ENCODE data around the gene ASCL2.

The ASCL2 gene

GRCh38 chr11:2234963-2235362 lies 35.4 kb downstream of the ASCL2 start:
- no peak for DNase-seq (ENCODE audit: low read depth, low spot score)

DNA sequence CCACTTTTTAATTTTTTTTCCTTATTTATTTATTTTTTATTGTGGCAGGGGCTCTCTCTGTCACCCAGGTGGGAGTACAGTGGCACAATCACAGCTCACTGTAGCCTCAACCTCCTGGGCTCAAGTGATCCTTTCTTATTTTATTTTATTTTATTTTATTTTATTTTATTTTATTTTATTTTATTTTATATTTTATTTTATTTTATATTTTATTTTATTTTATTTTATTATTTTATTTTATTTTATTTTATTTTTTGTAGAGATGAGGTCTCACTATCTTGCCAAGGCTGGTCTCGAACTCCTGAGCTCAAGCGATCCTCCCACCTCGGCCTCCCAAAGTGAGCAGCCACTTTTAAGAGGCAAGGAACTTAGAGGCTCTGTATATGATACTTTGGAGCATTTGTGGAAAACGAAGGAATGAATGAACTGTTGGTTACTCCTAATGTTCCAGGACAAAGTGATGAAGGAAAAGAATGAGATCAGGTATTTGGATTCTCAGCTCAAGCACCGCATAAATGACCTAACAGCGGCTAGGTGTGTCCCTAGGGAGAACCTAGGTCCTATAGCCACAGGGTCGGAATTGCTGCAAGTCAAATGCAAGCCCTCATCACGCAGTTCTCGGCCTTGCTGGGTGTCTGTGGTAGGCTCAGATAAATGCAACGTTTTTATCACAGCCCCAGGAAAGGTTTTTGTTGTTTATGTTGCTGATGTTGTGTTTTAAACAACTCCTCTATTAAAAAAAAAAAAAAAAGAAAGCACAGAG lies 36.5 kb downstream of the ASCL2 start:
- DNase-seq (ENCODE audit: low read depth, low spot score): no peak

DNA sequence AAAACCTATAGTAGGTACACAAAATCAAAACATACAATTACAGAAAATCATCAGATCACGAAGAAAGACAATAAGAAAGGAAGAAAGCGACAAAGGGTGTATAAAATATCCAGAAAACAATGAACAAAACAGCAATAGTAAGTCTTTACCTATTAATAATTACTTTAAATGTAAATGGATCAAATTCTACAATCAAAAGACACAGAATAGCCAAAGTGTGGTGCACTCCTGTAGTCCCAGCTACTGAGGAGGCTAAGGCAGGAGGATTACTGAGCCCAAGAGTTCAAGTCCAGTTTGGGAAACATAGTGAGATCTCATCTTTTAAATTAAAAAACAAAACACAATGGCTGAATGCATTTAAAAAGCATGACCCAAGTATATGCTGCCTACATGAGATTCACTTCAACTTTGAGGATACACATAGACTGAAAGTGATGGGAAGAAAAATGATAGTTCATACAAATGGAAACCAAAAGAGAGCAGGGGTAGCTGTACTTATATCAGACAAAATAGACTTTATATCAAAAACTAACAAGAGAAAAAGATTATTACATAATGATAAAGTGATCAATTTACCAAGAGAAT lies 40.6 kb downstream of the ASCL2 start:
- DNase-seq (ENCODE audit: low read depth, low spot score): no peak

GRCh38 chr11:2224254-2224653 lies 46.1 kb downstream of the ASCL2 start:
- DNase-seq (ENCODE audit: low read depth, low spot score): no peak

DNA sequence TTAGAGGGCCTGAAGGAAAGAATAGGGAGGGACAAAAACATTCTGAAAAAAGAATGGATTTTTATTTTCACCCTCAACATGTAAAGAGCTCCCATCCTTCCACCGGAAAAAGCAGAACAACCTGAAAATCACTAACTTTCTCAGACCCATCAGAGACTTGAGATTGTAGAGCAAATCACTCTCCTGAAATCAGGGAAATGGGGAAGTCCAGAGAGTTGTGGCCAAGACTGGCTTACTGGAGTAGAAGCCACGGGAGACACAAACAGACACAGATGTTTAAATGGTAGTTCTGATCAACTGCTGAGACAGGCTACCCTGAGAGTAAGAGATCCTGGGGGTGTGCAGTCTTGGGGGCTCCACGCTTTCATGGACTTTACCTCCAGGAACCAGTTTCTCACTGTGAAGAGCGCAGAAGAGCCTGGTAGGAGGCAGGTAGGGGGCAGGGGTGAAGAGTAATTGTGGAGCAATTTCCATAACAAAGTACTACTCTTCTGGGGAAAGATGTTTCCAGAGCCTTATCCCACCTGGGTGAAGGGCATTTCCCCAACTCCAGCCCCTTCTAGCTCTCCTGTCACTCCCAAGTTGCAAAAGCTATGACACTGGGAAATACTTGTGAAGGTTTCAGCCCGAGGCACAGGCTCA lies 47.1 kb downstream of the ASCL2 start:
- DNase-seq (ENCODE audit: low read depth, low spot score): no peak

DNA sequence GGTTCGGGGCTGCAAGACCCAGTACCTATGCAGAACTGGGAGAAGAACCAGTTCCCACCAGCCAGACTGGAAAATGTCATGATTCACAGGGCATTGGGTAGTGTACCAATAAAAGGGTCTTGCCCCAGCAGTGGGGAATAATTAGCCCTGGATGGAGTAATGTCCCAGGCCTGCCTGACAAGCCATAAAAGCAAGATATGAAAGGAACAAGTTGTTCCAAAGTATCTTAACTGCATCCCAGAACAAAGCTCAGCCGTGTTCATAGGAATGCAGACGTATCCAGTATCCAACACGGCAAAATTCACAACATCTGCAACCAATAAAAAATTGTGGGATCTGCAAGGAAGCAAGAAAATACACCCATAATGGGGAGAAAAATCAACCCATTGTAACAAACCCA lies 47.9 kb downstream of the ASCL2 start:
- DNase-seq (ENCODE audit: low read depth, low spot score): no peak

DNA sequence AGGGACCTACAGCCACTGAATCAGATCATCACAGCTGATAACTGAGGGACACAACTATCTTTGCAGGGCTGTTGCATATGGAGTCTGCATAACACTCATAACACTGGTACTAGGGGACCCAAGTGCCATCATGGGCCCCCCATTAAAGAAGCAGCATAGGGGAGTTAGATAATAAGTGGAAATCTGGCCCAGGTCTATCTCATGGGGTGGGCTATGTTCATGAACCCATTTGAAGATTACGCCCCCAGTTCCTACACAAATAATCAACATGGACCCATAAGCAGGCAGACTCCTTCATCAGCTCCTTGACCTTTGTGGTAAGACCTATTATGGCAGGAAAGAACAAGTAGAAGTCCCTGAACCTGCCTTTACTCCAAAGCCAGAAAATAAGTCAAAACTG lies 48.8 kb downstream of the ASCL2 start:
- no peak for DNase-seq (ENCODE audit: low read depth, low spot score)

- no peak for DNase-seq (ENCODE audit: low read depth, low spot score)
Measured at GRCh38 chr11:2221024-2221423, 49.4 kb downstream of the ASCL2 start.

GRCh38 chr11:2220173-2220771 lies 50.1 kb downstream of the ASCL2 start:
- no peak for DNase-seq (ENCODE audit: low read depth, low spot score)

DNA sequence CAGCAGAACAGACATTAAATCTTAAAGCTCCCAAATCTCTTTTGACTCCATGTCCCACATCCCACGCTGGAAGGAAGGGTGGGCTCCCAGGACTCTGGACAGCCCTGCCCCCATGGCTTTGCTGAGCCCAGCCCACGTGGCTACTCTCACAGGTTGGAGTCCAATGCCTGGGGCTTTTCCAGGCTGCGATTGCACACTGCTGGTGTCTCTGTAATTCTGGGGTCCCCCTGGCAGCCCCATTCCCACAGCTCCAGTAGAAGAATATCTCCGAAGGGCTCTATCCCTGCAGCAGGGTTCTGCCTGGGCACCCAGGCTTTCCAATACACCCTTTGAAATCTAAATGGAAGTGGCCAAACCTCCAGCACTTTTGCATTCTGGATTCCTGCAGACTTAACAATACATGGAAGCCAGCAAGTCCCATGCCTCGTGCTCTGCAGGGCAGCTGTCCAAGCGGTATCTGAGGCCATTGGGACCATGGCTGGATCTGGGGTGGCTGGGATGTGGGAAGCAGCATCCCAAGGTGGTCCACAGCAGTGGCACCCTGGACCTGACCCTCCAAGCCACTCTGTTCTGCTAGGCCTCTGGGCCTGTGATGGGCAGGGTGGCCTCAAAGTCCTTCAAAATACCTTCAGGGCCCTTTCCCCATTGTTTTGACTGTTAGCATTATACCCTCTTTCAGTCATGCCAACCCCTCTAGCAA lies 50.9 kb downstream of the ASCL2 start:
- DNase-seq (ENCODE audit: low read depth, low spot score): no peak

All from iPS DF 19.7 (cell line).